GM19328 (cell line): ENCODE measurements around the gene MMP7.

Experiments used
- ATAC-seq: cut with Tn5 transposase; IDR thresholded peaks from one replicate; pipeline ENCODE4 v1.9.1; 2021; ENCODE audit warnings: mild to moderate bottlenecking, moderate library complexity; ENCODE audit not compliant: unreplicated experiment

The MMP7 gene

GRCh38 chr11:102530558-102530957 lies at the start of gene MMP7:
TSS of gene MMP7 (minus strand) at chr11:102530747. CDS start at chr11:102530700, 47 bp downstream.
- ATAC-seq, result no peak

GRCh38 chr11:102577723-102578122 lies 47.2 kb upstream of the MMP7 start:
- ATAC-seq, result no peak

- peak; percentile 44 for ATAC-seq
Measured at GRCh38 chr11:102577182-102577581, 46.6 kb upstream of the MMP7 start.

- ATAC-seq, result no peak
Measured at GRCh38 chr11:102576350-102576749, 45.8 kb upstream of the MMP7 start.

- ATAC-seq, result no peak
Measured at GRCh38 chr11:102575012-102575411, 44.5 kb upstream of the MMP7 start.

- ATAC-seq, result no peak
Measured at GRCh38 chr11:102573851-102574250, 43.3 kb upstream of the MMP7 start.

GRCh38 chr11:102572554-102573220 lies 42.1 kb upstream of the MMP7 start:
- ATAC-seq, result no peak

- ATAC-seq, result no peak
Measured at GRCh38 chr11:102568851-102569250, 38.3 kb upstream of the MMP7 start.

GRCh38 chr11:102566112-102566511 lies 35.6 kb upstream of the MMP7 start:
- no peak for ATAC-seq

GRCh38 chr11:102564110-102564509 lies 33.6 kb upstream of the MMP7 start:
- ATAC-seq, result no peak

- ATAC-seq, result no peak
Measured at GRCh38 chr11:102561636-102562035, 31.1 kb upstream of the MMP7 start.

GRCh38 chr11:102560555-102561011 lies 30.0 kb upstream of the MMP7 start:
- ATAC-seq, result peak; percentile 62

- ATAC-seq, result peak; percentile 46
Measured at GRCh38 chr11:102559839-102560238, 29.3 kb upstream of the MMP7 start.

- no peak for ATAC-seq
Measured at GRCh38 chr11:102555091-102555490, 24.5 kb upstream of the MMP7 start.

- ATAC-seq, result peak; percentile 77
Measured at GRCh38 chr11:102553835-102554282, 23.3 kb upstream of the MMP7 start.

- ATAC-seq, result no peak
Measured at GRCh38 chr11:102552447-102553194, 22.1 kb upstream of the MMP7 start.

GRCh38 chr11:102552020-102552419 lies 21.5 kb upstream of the MMP7 start:
- ATAC-seq, result no peak

GRCh38 chr11:102551169-102551781 lies 20.7 kb upstream of the MMP7 start:
- ATAC-seq, result no peak

GRCh38 chr11:102546923-102547471 lies 16.4 kb upstream of the MMP7 start:
- peak; percentile 64 for ATAC-seq

GRCh38 chr11:102546427-102546826 lies 15.9 kb upstream of the MMP7 start:
- ATAC-seq, result peak; percentile 52

GRCh38 chr11:102545701-102546100 lies 15.2 kb upstream of the MMP7 start:
- no peak for ATAC-seq
